Stimulated activated naive CD4-positive, alpha-beta T cell (primary cell): ENCODE results near the gene CBX5.
"Not testable (repeated sequence)": the region's sequence is repeated elsewhere in the genome, so short reads cannot be mapped to it uniquely, and the experiment has no call there.

ENCODE experiments used
- DNase-seq, 6 experiments: peaks; one replicate each; lab custom pipeline; 2025; lab: John Stamatoyannopoulos, UW

CBX5 gene

GRCh38 chr12:54294152-54294952, 14.4 kb upstream of the CBX5 start:
- DNase-seq = peak in 4 of 6 experiments; percentile 30 to 49 (median 42)

DNA sequence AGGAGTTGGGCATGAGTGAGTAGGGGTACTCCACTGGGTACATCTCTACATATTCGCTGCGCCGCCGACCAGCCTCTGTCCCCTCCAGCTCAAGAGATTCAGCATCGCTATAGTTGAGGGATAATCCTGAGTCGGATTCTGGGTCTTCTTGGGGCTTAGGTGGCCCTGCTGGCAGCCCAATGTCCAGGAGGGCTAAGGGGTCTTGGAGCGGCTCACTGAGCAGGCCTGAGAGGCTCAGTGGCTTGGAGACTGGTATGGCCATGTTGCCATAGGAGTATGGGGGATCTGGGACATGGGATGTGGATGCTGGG, 13.0 kb upstream of the CBX5 start:
- DNase-seq = no peak

GRCh38 chr12:54292083-54292930, 12.4 kb upstream of the CBX5 start:
- DNase-seq = no peak

DNA sequence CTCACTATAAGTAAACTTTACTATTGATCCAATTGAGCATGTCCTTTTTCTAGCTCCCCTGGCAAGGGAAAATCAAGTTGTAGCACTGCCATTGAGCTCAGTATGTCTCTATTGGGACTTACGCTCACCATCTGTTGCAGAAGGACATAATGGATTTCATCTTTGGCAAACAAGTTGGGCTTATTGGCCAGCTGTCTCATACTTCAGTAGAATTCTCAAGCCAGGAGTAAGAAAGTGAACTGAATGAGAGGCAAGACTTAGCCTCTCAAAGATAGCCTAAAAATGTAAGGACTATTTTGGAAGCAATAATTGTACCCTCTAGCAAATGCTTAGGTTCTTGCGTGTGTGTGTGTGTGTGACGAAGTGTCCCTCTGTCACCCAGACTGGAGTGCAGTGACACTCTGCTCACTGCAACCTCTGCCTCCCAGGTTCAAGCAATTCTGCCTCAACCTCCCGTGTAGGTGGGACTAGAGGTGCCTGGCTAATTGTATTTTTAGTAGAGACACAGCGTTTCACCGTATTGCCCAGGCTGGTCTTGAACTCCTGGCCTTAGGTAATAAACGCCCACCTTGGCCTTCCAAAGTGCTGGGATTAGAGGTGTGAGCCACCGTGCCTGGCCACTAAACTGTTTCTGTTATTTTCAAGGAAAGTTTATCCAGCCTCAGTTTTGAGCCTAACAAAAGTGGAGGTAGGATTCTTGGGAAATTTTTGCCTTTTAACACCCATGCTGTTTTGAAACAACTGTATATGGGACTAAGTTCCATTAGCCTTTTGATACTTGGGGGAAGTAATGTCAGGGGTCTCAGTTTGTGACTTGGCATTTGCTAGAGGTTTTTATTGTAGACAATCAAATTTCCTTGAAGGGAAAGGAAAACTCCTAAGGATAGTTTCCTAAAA, 7.6 kb upstream of the CBX5 start:
- DNase-seq = peak in 1 of 6 experiments; percentile 19

- DNase-seq = peak in 1 of 6 experiments; percentile 13
Observed at GRCh38 chr12:54286042-54287030, 6.4 kb upstream of the CBX5 start.

DNA sequence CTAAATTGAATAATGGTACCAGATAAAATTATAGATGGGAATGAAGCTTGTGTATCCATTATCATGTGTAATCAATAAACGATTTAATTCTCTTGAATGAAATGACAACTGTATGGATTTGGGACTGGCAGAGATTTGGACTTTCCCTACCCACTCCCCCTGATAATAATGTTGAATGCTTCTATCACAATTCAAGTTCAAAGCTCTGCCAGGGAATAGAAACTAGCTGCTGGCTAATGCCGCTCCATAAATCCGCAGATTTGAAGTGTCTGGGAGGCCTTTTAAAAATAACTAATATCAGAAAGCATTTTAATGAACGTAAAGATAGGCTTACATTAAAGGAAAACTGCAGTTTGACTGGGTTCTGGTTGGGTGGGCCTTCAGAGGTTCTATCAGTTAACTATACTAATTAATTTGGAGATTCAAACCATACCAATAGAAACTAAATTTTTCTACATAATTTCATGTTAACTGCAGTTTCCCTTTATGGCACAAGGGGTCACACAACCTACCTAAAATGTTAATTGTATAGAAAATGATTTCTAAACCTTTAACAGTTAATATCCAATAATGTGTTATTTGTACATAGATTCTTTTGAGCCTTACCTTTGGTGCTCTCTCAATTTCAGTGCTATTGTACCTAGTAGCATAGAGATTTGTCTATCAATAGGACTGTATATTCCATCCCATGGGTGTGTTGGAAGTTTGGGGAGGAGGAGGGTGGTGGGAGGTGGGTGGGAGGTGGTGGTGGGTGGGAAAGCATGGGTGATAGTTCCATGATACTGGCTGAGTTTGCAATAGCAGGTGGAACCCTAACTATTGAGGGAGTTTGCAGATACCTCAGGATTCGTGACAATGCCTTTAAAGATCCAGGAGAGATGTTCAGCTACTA, 5.5 kb upstream of the CBX5 start:
- peak in 1 of 6 experiments; percentile 14 for DNase-seq

DNA sequence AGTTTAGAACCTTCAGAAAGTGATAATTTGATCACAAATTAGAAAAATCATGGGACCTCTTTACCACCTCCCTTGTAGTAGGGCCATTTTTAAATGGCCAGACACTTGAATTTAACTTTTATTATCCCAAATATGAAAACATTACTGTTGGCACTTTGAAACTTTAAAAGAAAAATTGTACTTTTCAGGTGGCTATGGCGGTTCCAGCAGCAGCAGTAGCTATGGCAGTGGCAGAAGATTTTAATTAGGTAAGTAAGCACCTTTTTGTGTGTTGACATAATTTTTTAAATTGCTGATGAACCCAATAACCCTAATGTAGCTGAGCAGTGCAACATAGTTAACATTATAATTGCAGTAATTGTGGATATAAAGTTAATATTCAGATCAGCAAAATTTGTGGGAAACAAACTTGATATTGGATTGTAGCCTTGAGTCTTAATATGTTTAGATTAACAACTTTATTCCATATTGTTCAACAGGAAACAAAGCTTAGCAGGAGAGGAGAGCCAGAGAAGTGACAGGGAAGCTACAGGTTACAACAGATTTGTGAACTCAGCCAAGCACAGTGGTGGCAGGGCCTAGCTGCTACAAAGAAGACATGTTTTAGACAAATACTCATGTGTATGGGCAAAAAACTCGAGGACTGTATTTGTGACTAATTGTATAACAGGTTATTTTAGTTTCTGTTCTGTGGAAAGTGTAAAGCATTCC, 4.3 kb upstream of the CBX5 start:
- DNase-seq = not testable (repeated sequence)

DNA sequence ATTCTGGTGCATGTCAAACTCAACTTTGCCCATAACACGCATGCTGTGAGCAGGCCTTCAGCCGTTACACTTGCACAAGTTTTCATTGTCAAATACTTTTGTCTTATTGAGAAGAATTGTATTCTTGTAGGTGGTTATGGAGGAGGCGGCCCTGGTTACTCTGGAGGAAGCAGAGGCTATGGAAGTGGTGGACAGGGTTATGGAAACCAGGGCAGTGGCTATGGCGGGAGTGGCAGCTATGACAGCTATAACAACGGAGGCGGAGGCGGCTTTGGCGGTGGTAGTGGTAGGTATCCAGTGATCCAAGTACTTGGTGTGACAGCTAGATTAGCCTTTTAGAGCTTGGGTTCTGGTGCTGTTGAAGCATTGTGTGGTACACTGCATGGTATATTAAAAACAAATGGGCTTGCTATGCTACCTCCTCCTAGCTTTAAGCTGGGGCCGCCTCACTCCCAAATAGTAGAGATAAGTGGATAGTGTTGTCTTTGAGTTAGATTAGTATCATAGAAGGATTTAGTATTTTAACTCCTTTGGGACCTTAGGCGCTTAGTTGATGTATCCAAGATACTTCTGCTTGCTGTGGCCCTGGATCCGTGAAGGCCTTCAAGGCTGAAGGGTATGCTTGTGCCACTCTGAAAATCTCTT, 3.1 kb upstream of the CBX5 start:
- DNase-seq = peak in 2 of 6 experiments; percentile 12 to 17

GRCh38 chr12:54281694-54282093, 1.8 kb upstream of the CBX5 start:
- not testable (repeated sequence) for DNase-seq

DNA sequence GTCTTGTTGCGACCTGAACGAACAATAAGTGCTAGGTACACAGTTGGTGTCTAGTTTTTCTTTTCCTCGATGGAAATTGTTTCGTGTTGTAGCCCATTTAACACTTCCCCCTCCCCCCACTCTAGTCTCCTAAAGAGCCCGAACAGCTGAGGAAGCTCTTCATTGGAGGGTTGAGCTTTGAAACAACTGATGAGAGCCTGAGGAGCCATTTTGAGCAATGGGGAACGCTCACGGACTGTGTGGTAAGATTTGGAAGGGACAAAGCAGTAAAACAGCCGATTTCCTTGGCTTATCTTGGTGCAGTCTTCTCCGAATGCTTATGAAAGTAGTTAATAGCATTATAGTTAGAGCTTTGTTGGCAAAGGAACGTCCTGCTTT, 1.3 kb upstream of the CBX5 start:
- DNase-seq = not testable (repeated sequence)

DNA sequence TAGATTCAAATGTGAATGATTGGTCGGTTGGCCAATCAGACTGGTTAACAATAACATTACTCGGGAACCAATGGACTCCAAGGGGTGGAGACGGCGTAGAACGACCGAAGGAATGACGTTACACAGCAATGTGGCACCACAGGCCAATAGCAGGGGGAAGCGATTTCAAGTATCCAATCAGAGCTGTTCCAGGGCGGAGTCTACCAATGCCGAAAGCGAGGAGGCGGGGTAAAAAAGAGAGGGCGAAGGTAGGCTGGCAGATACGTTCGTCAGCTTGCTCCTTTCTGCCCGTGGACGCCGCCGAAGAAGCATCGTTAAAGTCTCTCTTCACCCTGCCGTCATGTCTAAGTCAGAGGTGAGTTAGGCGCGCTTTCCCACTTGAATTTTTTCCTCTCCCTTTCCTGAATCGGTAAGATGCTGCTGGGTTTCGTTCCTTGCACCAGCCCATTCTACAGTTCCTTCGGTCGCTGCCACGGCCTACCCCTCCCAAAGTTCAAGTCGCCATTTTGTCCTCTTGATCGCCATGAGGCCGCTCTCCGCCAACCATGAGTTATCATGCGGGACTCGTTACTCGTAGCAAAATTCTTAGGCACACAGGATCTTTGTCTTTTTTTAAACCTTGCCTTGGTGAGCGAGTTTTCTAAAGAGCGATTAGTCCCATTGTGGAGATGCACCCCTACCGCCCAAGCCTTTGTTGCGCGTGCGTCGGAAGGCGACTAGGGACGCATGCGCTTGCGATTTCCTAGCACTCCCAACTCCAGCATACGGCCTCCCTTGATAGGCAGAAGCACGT, 742 bp upstream of the CBX5 start, which contains the start of gene HNRNPA1:
Gene HNRNPA1, plus strand, starts transcription at position 259 of the 793 bp plus-strand sequence. Its CDS starts 82 bp downstream, at position 341.
- DNase-seq = peak; percentile 87 to 100 (median 96)

- peak in 1 of 6 experiments; percentile 44 for DNase-seq
Observed at GRCh38 chr12:54279227-54279631, 693 bp downstream of the CBX5 start.

DNA sequence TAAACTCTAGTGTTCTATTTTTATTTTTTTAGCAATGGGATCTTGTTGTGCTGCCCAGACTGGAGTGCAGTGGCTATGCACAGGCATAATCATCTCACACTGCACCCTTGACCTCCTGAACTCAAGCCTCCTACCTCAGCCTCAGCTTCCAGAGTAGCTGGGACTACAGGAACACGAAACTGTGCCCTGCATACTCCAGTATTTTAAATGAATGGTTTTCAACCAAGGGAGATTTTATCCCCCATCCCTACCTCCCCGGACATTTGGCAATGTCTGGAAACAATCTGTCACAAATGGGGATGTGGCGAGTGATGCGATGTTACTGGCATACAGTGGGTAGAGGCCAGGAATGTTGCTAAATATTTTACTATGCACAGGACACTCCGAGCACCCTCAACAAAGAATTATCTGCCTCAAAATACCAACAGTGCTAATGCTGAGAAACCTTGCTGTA, 2.1 kb downstream of the CBX5 start:
- DNase-seq = no peak

GRCh38 chr12:54276368-54276767, 3.6 kb downstream of the CBX5 start:
- DNase-seq = no peak

- DNase-seq = no peak
Observed at GRCh38 chr12:54273981-54274380, 5.9 kb downstream of the CBX5 start.

- DNase-seq = no peak
Observed at GRCh38 chr12:54272214-54272613, 7.7 kb downstream of the CBX5 start.

DNA sequence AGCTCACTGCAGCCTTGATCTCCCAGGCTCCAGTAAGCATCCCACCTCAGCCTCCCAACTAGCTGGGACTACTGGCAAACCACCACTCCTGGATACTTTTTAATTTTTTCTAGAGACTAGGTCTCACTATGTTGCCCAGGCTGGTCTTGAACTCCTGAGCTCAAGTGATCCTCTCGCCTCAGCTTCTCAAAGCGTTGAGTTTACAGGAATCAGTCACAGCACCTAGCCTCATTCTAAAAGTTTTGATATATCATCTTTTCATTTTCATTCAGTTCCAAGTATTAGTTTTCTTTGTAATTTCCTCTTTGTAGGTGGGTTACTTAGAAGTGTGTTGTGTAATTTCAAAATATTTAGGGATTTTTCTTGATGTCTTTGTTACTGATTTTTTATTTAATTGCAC, 9.6 kb downstream of the CBX5 start:
- DNase-seq = no peak

GRCh38 chr12:54266852-54267251, 13.1 kb downstream of the CBX5 start:
- DNase-seq = no peak
